HG02763 (cell line): ENCODE data around the gene CSTF3.
"Not testable (repeated sequence)": the region's sequence is repeated elsewhere in the genome, so short reads cannot be mapped to it uniquely, and the experiment has no call there.

Experiments
- ATAC-seq: cut with Tn5 transposase; IDR thresholded peaks from one replicate; pipeline ENCODE4 v1.9.1; 2021; ENCODE audit warnings: mild to moderate bottlenecking, moderate library complexity; ENCODE audit not compliant: unreplicated experiment

The CSTF3 gene

DNA sequence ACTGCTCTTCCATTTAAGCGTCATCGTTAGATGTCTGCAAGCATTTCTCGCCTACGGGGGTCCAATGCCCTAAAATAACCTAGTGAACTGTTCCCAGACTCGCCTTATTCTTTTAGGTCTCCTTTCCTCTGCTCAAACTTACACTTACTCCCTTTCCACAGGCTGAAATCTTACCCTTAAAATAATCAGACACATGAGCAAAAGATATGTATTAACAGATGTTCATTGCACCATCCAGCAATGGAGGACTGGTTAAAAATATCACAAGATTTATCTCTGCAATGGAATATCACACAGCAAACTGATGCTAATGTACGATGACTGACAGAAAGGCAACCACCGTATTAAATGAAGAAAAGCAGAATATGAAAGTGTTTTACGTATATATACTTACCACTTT, 1.6 kb upstream of the CSTF3 start:
- no peak for ATAC-seq

DNA sequence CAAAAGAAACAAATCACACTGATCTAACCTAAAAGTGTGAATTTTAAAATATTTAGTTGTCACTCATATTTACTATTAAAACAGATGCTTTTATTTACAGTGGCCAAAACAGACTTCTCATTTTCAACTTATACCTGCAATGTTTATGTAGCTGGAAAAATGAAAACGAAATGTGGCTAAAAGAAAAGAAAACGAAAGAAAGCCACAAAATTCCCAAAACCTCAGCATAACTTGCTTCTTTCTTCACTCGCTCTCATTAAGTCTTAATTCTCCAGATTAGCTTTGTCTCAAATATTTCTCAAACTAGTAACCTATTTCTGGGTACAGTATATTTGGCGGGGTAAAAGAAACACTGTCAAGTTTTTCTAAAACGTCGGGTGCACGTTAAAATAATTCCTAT, 693 bp downstream of the CSTF3 start:
- ATAC-seq, result no peak

- ATAC-seq, result no peak
These were observed 1.1 kb downstream of the CSTF3 start for GRCh38 chr11:33160136-33160535.

DNA sequence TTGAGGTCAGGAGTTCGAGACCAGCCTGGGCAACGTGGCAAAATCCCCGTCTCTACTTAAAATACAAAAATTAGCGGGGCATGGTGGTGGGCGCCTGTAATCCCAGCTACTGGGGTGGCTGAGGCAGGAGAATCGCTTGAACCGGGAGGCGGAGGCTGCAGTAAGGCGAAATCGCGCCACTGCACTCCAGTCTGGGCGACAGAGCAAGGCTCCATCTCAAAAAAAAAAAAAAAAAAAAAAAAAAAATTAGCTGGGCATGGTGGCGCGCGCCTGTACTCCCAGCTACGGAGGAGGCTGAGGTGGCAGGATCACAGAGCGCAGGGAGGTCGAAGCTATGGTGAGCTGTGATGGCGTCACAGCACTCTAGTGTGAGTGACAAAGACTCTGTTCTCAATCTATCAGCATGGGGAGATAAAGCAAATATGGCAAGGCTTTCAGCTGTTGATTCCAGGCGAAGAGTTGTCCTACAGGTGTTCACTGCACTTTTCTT, 1.9 kb downstream of the CSTF3 start:
- ATAC-seq, result not testable (repeated sequence)

- ATAC-seq, result no peak
These were observed 2.5 kb downstream of the CSTF3 start for GRCh38 chr11:33158596-33159275.

- ATAC-seq, result no peak
These were observed 3.9 kb downstream of the CSTF3 start for GRCh38 chr11:33157103-33158027.

GRCh38 chr11:33151399-33151798, 9.9 kb downstream of the CSTF3 start:
- ATAC-seq, result no peak

GRCh38 chr11:33147559-33147958, 13.7 kb downstream of the CSTF3 start:
- ATAC-seq, result no peak

DNA sequence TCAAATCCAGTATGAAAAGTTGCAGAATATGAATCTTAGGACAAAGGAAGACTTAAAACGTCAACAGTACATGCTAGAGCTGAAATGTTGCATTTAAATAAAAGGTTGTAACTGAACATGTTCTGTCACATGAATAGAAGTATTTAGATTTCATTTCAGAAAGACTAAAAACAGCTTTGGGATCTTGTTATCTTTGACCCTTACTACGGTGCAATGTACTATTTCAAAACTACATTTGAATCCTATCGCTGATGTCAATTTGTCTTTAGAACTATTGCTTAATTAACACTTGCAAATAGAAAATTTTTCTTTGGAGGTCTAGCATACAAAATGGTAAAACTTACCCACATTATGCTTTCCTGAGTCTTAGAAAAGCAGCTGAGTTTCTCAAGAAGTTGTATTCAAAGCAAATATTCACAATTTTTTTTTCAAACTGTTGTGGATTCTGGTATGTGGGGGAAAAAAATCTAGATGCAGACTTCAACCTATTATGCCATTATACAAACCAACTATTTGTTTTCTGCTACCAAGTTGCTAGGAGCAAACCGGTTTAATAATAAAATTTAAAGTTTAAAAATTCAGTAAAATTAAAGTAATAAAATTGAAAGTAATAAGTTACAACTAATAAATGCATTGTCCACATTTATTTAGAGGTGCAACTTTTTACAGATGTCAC, 25.4 kb downstream of the CSTF3 start:
- no peak for ATAC-seq

DNA sequence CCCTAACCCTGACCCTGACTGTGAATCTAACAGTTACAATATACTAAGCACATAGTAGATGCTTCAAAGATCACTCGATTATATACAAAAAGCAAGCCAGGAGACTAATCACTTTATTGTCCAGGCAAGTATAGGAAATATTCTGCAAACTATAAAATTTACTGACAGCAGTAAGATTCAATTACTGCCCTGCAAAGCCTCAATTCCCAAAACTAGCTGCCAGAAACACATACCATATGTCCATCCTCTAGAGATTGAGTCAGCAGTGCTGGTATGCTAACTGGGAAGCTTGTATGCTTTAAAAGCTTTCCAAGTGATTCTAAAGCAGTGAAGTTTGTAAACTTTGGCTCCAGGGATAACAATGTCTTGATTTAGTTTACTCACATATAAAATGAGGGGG, 26.1 kb downstream of the CSTF3 start:
- no peak for ATAC-seq

- no peak for ATAC-seq
These were observed 27.0 kb downstream of the CSTF3 start for GRCh38 chr11:33134276-33134675.

GRCh38 chr11:33133761-33134160, 27.5 kb downstream of the CSTF3 start:
- no peak for ATAC-seq

DNA sequence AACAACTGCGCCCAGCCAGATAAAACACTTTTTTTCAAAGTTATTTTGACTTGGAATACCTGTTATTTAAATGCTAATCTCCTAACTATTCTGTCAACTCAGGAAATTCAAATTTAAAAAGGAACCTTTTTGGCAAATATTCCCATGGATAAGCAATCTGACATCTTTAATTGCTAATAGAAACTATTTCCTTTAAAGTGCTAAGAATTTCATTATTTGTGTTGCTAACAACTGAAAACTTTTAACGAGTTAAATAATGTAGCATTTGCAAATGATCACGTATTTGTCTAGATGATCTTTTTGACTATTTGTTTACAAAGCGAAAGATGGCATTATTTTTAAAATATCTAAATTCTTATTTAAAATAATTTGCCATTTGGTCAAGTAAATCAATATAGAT, 28.8 kb downstream of the CSTF3 start:
- no peak for ATAC-seq

GRCh38 chr11:33128739-33129138, 32.5 kb downstream of the CSTF3 start:
- no peak for ATAC-seq

GRCh38 chr11:33125611-33126010, 35.7 kb downstream of the CSTF3 start:
- ATAC-seq, result no peak

DNA sequence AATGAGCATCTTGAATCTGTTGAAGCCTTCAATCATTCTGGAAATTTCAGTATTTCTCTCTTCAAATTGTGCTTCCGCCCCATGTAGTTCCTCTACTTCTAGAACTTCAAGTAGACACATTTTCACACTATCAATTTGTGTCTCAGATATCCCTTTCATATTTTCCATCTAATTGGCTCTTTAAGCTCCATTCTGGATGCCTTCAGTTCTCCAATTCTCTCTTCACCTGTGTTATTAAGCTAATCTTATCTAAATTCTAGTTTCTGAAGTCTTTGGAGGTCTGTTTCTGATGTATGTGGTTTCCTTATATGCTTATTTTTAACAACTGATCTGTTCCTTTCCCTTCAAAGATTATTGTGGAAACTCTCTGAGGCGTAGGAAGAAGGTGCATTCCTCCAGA, 36.3 kb downstream of the CSTF3 start:
- no peak for ATAC-seq

GRCh38 chr11:33122696-33123095, 38.6 kb downstream of the CSTF3 start:
- not testable (repeated sequence) for ATAC-seq

DNA sequence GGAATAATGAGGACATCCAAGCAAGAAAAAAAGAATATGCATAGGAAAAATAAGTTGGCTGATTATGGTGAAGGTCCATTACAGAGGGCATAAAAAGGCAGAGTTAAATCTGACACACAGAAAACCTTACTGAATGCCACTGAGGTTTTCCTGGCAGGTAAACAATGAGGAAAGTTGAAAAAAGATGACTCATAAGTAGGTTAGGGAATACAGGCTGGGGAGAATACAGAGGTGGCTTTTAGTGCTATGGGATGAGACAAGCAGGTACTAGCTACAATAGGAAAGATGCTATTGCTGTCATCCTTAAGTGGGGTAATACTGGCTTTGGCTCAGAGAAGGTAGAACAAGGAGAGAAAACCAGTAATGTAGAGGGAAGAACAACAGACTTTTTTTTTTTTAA, 44.7 kb downstream of the CSTF3 start:
- ATAC-seq, result no peak

DNA sequence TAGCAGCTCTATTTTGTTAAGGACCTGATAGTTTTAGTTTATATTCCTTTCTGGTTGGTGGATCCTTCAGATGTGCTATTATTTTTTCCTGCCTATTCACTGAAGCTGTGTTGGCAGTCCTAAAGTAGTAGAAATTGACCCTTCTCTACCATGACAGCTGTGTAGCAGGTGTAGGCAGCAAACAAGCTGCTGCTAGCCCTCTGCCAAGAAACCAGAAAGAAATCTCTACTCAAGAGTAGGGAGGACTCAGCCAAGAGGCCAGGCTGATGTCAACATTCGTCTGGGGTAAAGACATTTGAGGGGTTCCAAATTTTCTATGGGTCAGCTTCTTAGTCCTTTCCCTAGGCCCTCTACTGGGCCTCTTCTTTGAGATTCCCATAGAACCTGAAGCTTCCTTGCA, 51.2 kb downstream of the CSTF3 start:
- no peak for ATAC-seq

- ATAC-seq, result no peak
These were observed 51.9 kb downstream of the CSTF3 start for GRCh38 chr11:33109294-33109895.

DNA sequence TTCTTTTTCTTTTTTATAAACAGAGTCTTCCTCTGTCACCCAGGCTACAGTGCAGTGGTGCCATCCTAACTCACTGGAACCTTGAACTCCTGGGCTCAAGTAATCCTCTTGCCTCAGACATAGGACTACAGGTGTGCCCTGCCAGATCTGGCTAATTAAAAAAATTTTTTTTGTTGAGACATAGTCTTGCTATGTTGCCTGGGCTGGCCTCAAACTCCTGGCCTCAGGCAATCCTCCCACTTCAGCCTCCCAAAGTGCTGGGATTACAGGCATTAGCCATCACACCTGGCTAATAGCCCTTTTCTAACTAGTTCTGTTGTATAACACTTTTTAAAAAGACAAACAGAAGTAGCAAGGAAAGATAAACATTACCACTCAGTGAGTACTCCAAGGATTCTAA, 57.4 kb downstream of the CSTF3 start:
- ATAC-seq, result no peak
